ENCODE results near the gene TAGLN.

DNA sequence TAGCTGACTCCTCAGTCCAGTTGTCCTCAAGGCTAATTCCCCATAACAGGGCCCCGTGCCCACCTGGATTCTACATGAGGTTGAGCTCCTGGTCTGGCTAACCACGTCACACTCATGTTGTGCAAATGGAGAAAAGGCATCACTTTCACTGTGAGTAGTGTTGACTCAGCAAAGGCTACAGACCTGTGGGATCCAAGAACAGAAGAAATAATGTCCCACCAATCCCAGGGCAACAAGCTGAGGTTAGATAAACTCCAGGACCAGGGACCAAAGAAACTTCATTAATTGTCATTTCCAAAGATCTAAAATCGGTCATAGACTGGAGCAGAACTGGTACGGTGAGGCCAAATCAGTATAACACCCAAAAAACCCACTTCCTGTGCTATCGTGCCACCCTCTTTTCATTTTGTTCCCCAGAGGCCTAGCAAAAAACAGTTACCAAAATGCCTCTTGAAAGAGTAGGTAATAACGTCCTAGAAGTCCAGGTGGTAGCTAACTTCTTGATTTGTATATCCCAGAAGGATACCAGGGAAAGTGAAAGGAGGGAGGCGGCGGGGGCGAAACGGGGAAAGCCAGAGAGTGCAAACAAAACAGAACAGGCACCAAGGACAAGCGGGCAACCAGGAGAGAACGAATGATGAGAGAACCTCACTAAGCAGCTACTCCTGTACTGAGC, 31.3 kb downstream of the TAGLN start:
- TF ChIP-seq, protein P1, sequence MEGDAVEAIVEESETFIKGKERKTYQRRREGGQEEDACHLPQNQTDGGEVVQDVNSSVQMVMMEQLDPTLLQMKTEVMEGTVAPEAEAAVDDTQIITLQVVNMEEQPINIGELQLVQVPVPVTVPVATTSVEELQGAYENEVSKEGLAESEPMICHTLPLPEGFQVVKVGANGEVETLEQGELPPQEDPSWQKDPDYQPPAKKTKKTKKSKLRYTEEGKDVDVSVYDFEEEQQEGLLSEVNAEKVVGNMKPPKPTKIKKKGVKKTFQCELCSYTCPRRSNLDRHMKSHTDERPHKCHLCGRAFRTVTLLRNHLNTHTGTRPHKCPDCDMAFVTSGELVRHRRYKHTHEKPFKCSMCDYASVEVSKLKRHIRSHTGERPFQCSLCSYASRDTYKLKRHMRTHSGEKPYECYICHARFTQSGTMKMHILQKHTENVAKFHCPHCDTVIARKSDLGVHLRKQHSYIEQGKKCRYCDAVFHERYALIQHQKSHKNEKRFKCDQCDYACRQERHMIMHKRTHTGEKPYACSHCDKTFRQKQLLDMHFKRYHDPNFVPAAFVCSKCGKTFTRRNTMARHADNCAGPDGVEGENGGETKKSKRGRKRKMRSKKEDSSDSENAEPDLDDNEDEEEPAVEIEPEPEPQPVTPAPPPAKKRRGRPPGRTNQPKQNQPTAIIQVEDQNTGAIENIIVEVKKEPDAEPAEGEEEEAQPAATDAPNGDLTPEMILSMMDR (IDR thresholded peaks at IDR 0.05), result no peak
- TF ChIP-seq POLR2A (IDR thresholded peaks at IDR 0.05), result no peak
